ENCODE results near the gene XRCC1.

Gene XRCC1

DNA sequence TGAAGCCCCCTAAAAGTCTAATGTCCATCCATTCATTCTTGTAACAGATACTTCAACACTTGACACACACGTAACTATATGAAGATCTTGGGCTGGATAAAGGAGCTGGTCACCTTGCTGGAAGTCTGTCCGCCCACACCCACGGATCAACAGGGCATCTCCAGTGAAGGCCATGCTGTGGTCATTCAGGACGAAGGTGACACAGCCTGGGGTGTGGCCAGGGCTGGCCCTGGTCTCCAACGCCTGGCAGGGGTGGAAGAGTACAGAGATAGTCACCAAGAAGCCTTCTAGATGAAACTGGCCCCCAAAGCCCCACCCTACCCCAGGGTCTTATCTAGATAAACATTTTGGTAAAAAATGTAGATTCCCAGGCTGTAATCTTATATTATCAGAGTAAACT, 64.0 kb downstream of the XRCC1 start:
- no peaks in the 10 kb centered on the region for H3K27me3 ChIP-seq (ENCODE audit: control insufficient read depth in 1 of 2, insufficient read depth in 2 of 2, low read length in 2 of 2)
- no peaks in the 10 kb centered on the region for H3K4me1 ChIP-seq (ENCODE audit: control insufficient read depth, insufficient read depth, low read length)
- H3K9ac ChIP-seq (ENCODE audit: low read length in 2 of 2), result no peak overlapping the region
- H3K9me3 ChIP-seq (ENCODE audit: control insufficient read depth in 2 of 2, low read length in 2 of 2), result no peaks in the 10 kb centered on the region
- no peak overlapping the region for H3K4me3 ChIP-seq (ENCODE audit: low read length in 2 of 2)
- H3K36me3 ChIP-seq (ENCODE audit: control insufficient read depth in 2 of 2, insufficient read depth in 2 of 2, low read length in 2 of 2), result peaks cover 11 to 15% of the 10 kb centered on the region in 2 donors
- H3K27ac ChIP-seq (ENCODE audit: low read length), result no peak overlapping the region

DNA sequence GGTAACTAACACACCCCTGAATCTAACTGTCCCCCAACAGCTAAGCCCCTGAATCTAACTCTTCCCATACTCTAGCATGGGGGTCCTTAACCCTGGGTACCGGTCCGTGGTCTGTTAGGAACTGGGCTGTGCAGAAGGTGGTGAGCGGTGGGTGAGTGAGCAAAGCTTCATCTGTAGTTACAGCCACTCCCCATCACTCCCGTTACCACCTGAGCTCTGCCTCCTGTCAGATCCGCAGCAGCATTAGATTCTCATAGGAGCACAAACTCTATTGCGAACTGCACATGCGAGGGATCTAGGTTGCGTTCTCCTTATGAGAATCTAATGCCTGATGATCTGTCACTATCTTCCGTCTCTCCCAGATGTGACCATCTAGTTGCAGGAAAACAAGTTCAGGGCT, 64.6 kb downstream of the XRCC1 start:
- Histone ChIP-seq H3K9ac (ENCODE audit: low read length in 2 of 2) (no peak overlapping the region), H3K4me3 (ENCODE audit: low read length in 2 of 2) (no peak overlapping the region), H3K4me1 (ENCODE audit: control insufficient read depth, insufficient read depth, low read length) (no peaks in the 10 kb centered on the region), H3K36me3 (ENCODE audit: control insufficient read depth in 2 of 2, insufficient read depth in 2 of 2, low read length in 2 of 2) (peaks cover 11 to 15% of the 10 kb centered on the region in 2 donors), H3K27me3 (ENCODE audit: control insufficient read depth in 1 of 2, insufficient read depth in 2 of 2, low read length in 2 of 2) (no peaks in the 10 kb centered on the region), H3K9me3 (ENCODE audit: control insufficient read depth in 2 of 2, low read length in 2 of 2) (no peaks in the 10 kb centered on the region), H3K27ac (ENCODE audit: low read length) (no peak overlapping the region)

DNA sequence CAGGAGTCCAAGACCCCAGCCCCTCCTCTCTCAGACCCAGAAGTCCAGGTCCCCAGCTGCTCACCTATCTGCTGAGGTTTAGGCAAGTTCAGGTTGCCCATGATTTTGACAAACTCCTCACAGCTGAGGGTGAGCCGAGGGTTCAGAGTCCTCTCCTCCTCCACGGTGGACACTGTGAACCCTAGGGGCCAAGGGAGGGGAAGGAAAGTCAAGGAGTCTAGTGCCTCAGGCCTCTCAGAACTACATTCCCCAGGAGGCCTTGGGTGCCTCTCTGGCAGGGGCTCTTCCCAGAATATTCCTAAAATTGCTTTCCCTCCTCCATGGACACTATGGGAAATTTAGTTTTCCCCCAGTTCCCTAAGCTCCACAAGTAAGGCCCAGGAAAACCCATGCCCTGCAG, 67.4 kb downstream of the XRCC1 start:
- Histone ChIP-seq H3K36me3 (ENCODE audit: control insufficient read depth in 2 of 2, insufficient read depth in 2 of 2, low read length in 2 of 2) (peaks cover 11 to 15% of the 10 kb centered on the region in 2 donors), H3K4me1 (ENCODE audit: control insufficient read depth, insufficient read depth, low read length) (peaks cover 14% of the 10 kb centered on the region), H3K9me3 (ENCODE audit: control insufficient read depth in 2 of 2, low read length in 2 of 2) (no peaks in the 10 kb centered on the region), H3K4me3 (ENCODE audit: low read length in 2 of 2) (no peak overlapping the region), H3K27me3 (ENCODE audit: control insufficient read depth in 1 of 2, insufficient read depth in 2 of 2, low read length in 2 of 2) (no peaks in the 10 kb centered on the region), H3K9ac (ENCODE audit: low read length in 2 of 2) (no peak overlapping the region), H3K27ac (ENCODE audit: low read length) (no peak overlapping the region)

DNA sequence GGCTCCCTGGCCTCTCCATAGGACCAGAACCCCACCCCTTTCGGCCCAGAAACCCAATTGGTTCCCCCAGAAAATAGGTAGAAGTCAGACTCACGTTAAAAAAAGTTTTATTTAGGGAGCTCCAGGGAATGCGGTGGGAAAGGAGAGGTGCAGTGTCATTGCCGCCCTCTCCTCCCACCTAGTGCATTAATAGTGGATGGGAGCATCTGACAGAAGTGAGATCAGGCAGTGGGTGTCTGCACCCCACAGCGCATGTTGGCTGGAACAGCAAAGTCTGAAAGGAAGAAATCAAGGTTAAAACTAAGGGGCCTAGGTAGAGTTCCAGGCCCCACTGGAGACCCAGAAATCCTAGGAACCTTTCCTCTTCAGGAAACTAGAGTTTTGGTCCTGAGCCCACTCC, 68.7 kb downstream of the XRCC1 start:
- Histone ChIP-seq H3K9ac (ENCODE audit: low read length in 2 of 2) (no peak overlapping the region), H3K9me3 (ENCODE audit: control insufficient read depth in 2 of 2, low read length in 2 of 2) (no peaks in the 10 kb centered on the region), H3K27me3 (ENCODE audit: control insufficient read depth in 1 of 2, insufficient read depth in 2 of 2, low read length in 2 of 2) (no peaks in the 10 kb centered on the region), H3K4me3 (ENCODE audit: low read length in 2 of 2) (no peak overlapping the region), H3K27ac (ENCODE audit: low read length) (no peak overlapping the region), H3K36me3 (ENCODE audit: control insufficient read depth in 2 of 2, insufficient read depth in 2 of 2, low read length in 2 of 2) (peaks cover 11 to 15% of the 10 kb centered on the region in 2 donors), H3K4me1 (ENCODE audit: control insufficient read depth, insufficient read depth, low read length) (peaks cover 22% of the 10 kb centered on the region)

DNA sequence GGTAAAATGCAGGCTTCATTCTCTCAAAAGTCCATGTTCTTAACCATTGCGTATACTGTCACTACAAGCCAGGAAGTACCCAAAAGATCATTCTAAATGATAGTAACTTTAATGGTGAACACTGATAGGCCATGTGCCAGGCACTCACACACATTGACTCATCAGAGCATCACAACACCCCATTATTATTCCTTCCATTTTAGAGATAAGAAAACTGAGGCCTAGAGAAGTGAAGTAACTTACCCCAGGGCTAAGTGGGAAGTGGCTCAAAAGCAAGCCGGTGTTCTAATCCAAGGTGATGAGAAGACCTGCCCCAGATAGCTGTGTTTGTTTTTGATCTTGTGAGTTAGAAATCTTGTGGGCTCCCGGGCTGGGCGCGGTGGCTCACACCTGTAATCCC, 69.4 kb downstream of the XRCC1 start:
- no peak overlapping the region for H3K9ac ChIP-seq (ENCODE audit: low read length in 2 of 2)
- H3K4me1 ChIP-seq (ENCODE audit: control insufficient read depth, insufficient read depth, low read length), result peaks cover 22% of the 10 kb centered on the region
- no peaks in the 10 kb centered on the region for H3K9me3 ChIP-seq (ENCODE audit: control insufficient read depth in 2 of 2, low read length in 2 of 2)
- no peak overlapping the region for H3K27ac ChIP-seq (ENCODE audit: low read length)
- no peak overlapping the region for H3K4me3 ChIP-seq (ENCODE audit: low read length in 2 of 2)
- H3K36me3 ChIP-seq (ENCODE audit: control insufficient read depth in 2 of 2, insufficient read depth in 2 of 2, low read length in 2 of 2), result peaks cover 8 to 15% of the 10 kb centered on the region in 2 donors
- H3K27me3 ChIP-seq (ENCODE audit: control insufficient read depth in 1 of 2, insufficient read depth in 2 of 2, low read length in 2 of 2), result no peaks in the 10 kb centered on the region

DNA sequence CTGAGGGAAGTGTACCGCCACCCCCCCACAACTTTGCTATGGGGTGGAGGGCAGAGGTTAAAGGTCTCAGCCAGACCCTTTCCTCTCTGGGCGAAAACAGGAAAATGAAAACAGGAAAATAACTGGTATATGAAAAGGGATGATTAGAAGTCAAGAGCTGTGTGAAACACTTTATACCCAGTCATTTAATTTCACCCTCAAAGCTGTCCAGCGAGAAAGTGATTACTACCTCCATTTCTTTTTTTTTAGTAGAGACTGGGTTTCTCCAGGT, 70.2 kb downstream of the XRCC1 start:
- Histone ChIP-seq H3K9ac (ENCODE audit: low read length in 2 of 2) (peak overlapping the region in 1 of 2 donors; percentile 76), H3K36me3 (ENCODE audit: control insufficient read depth in 2 of 2, insufficient read depth in 2 of 2, low read length in 2 of 2) (peaks cover 8 to 11% of the 10 kb centered on the region in 2 donors), H3K4me1 (ENCODE audit: control insufficient read depth, insufficient read depth, low read length) (peaks cover 22% of the 10 kb centered on the region), H3K9me3 (ENCODE audit: control insufficient read depth in 2 of 2, low read length in 2 of 2) (no peaks in the 10 kb centered on the region), H3K27ac (ENCODE audit: low read length) (peak overlapping the region; percentile 93), H3K4me3 (ENCODE audit: low read length in 2 of 2) (peak overlapping the region in 1 of 2 donors; percentile 89), H3K27me3 (ENCODE audit: control insufficient read depth in 1 of 2, insufficient read depth in 2 of 2, low read length in 2 of 2) (no peaks in the 10 kb centered on the region)

DNA sequence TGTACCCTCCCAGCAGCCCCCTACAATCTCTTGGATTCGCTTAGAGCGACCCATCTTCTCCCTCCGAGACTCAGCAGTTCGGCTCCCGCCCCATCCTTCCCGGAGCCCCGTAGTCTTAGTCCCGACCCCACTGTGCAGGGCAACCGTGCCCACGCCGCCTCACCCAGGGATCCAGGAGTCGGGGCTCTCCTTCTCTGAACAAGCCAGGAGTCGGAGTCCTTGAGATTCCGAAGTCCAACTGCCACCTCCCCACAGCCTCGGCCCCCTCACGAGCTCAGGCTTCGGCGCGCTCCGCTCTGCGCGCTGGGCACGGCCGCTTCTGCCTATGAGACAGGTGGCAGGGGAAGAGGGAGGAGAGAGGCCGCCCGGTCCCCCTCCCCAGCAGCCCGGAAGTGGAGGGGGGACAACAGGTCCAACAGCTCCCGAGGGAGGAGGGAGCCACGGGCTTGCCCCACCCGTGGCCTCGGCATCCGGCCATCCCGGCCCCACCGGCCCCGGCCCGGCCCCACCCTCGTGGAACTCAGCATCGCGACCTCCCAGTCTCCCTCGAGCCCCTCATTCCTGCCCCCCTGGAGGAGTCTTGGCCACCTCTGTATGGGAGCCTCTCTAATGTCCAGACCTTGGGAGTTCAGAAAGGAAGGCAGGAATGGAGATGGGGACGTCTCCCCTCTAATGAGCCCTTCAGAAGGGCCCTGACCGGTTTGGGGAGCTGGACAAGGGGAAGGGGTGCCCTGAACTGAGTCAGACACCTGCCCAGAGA, 70.7 kb downstream of the XRCC1 start, which contains the start of gene PHLDB3:
TSS of gene PHLDB3 (minus strand) at position 321 of the 760 bp plus-strand sequence. CDS start 628 bp downstream, outside the sequence.
- peak within 1 kb of the TSS; percentile 93 for H3K27ac ChIP-seq (ENCODE audit: low read length)
- peak within 1 kb of the TSS; percentile 89 to 90 for H3K4me3 ChIP-seq (ENCODE audit: low read length in 2 of 2)
- peaks cover 6 to 8% of the 10 kb centered on the region in 2 donors for H3K36me3 ChIP-seq (ENCODE audit: control insufficient read depth in 2 of 2, insufficient read depth in 2 of 2, low read length in 2 of 2)
- peak within 1 kb of the TSS; percentile 92 for H3K9ac ChIP-seq (ENCODE audit: low read length in 2 of 2)
- peaks cover 22% of the 10 kb centered on the region for H3K4me1 ChIP-seq (ENCODE audit: control insufficient read depth, insufficient read depth, low read length)
- H3K27me3 ChIP-seq (ENCODE audit: control insufficient read depth in 1 of 2, insufficient read depth in 2 of 2, low read length in 2 of 2), result no peaks in the 10 kb centered on the region
- H3K9me3 ChIP-seq (ENCODE audit: control insufficient read depth in 2 of 2, low read length in 2 of 2), result no peaks in the 10 kb centered on the region

DNA sequence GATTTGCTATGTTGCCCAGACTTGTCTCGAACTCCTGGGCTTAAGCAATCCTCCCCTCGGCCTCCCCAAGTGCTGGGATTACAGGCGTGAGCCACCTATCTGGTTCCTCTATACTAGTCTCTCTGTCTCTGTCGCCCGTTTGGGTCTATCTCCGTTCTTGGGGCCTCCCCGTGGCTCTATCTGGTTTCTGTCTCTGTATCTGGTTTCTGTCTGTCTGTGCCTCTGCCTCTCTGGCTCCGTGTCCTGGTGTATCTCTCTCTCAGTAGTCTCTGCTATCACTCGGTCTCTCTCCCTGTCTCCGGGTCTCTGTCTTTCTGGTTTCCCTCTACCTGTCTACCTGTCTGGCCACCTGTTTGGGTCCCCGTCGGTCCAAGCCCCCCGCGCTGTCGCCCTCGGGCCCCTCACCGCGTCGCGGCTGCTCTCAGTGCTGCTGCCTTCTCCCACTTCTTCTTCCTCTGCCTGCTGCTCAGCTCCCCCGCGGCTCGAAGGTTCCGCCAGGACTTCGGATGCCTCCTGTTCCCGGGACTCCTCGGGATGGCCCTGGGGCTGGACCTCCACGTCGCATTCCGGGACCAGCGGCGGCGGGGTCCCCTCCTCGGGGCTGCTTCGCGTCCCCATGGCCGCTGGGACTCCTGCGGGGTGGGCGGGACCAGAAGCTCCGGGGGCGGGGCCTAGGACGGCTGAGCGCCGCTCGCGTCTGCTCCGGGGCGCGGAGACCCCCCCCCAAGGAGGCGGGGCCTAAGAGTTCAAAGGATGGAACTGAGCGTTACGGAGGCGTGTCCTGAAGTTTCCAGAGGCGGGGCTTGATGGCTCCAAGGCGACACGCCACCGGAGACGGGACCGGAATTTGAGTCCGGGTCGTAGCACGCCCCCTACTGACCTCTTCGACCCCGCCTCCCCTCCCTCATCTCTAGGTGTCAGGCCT, 71.6 kb downstream of the XRCC1 start:
- Histone ChIP-seq H3K27me3 (ENCODE audit: control insufficient read depth in 1 of 2, insufficient read depth in 2 of 2, low read length in 2 of 2) (no peaks in the 10 kb centered on the region), H3K4me1 (ENCODE audit: control insufficient read depth, insufficient read depth, low read length) (peaks cover 22% of the 10 kb centered on the region), H3K9me3 (ENCODE audit: control insufficient read depth in 2 of 2, low read length in 2 of 2) (no peaks in the 10 kb centered on the region), H3K9ac (ENCODE audit: low read length in 2 of 2) (peak overlapping the region; percentile 92), H3K36me3 (ENCODE audit: control insufficient read depth in 2 of 2, insufficient read depth in 2 of 2, low read length in 2 of 2) (peaks cover 4 to 5% of the 10 kb centered on the region in 2 donors), H3K27ac (ENCODE audit: low read length) (peak overlapping the region; percentile 93), H3K4me3 (ENCODE audit: low read length in 2 of 2) (peak overlapping the region; percentile 89 to 90)

DNA sequence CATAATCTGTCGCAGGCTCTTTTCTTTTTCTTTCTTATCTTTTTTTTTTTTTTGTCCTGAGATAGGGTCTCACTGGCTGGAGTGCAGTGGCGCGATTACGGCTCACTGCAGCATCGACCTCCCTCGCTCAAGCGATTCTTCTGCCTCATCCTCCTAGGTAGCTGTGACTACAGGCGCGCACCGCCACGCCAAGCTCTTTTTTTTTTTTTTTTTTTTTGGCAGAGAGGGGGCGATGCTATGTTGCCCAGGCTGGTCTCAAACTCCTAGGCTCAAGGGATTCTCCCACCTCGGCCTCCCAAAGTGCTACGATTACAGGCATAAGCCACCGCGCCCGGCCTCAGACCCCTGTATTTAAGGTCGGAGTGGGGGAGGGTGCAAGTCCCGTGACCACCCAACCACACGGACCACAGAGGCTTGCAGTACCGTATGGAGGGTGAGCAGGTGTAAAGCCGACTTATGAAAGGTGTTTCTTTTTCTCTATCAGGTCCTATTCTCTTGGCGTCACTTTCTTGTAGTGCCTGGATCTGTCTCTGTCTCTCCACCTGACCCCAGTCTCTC, 72.8 kb downstream of the XRCC1 start:
- Histone ChIP-seq H3K27ac (ENCODE audit: low read length) (no peak overlapping the region), H3K4me1 (ENCODE audit: control insufficient read depth, insufficient read depth, low read length) (peaks cover 22% of the 10 kb centered on the region), H3K9ac (ENCODE audit: low read length in 2 of 2) (peak overlapping the region in 1 of 2 donors; percentile 51), H3K27me3 (ENCODE audit: control insufficient read depth in 1 of 2, insufficient read depth in 2 of 2, low read length in 2 of 2) (no peaks in the 10 kb centered on the region), H3K4me3 (ENCODE audit: low read length in 2 of 2) (no peak overlapping the region), H3K9me3 (ENCODE audit: control insufficient read depth in 2 of 2, low read length in 2 of 2) (no peaks in the 10 kb centered on the region), H3K36me3 (ENCODE audit: control insufficient read depth in 2 of 2, insufficient read depth in 2 of 2, low read length in 2 of 2) (peaks cover 0 to 4% of the 10 kb centered on the region in 2 donors)

DNA sequence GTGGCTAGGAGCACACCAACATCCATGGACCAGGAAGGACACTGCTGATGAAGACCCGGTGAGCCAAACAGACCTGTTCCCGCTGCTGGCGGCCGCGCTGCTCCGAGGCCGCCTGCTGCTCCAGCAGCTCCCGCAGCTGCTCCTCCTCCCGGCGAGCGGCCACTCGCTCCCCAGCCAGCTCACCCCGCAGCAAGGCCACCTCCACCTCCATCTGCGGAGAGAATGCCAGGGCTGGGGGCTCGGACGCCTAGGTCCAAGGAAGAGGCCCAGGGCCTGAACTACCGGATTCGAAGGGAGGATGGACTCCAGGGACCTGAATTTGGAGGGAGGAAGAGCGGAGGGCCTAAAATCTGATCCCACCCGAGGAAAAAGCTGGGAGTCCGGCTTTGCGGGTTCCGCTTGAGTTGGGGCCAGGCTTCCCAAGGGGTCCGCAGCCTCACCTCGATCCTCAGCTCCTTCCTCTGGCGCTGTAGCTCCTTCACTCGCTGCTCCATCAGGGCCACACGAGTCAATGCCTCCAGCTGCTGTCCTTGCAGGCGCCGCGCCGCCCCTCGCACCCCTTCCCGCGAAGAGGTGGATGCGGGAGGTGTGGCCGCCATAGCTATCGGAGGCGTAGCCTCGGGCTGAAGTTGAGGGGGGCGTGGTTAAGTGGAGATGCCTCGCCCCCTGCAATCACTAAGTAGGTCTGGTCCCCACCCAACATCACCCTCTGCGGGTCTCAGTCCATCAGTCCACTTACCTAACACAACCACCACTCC, 73.5 kb downstream of the XRCC1 start:
- H3K9ac ChIP-seq (ENCODE audit: low read length in 2 of 2), result no peak overlapping the region
- H3K27me3 ChIP-seq (ENCODE audit: control insufficient read depth in 1 of 2, insufficient read depth in 2 of 2, low read length in 2 of 2), result no peaks in the 10 kb centered on the region
- H3K4me1 ChIP-seq (ENCODE audit: control insufficient read depth, insufficient read depth, low read length), result peaks cover 22% of the 10 kb centered on the region
- no peaks in the 10 kb centered on the region for H3K9me3 ChIP-seq (ENCODE audit: control insufficient read depth in 2 of 2, low read length in 2 of 2)
- peak overlapping the region in 1 of 2 donors; percentile 29 for H3K4me3 ChIP-seq (ENCODE audit: low read length in 2 of 2)
- H3K36me3 ChIP-seq (ENCODE audit: control insufficient read depth in 2 of 2, insufficient read depth in 2 of 2, low read length in 2 of 2), result peaks cover 0 to 8% of the 10 kb centered on the region in 2 donors
- H3K27ac ChIP-seq (ENCODE audit: low read length), result no peak overlapping the region
